Stimulated activated CD8-positive, alpha-beta memory T cell treated with anti-CD3 and anti-CD28 coated beads, Interleukin-15, amount 100 ng/mL, for 1 hour (primary cell): ENCODE measurements around the gene TBPL2.
A peak's percentile ranks its signal among the peaks of the same experiment; 100 is the strongest.
"Not testable (repeated sequence)": the region's sequence is repeated elsewhere in the genome, so short reads cannot be mapped to it uniquely, and the experiment has no call there.

Source experiments
- DNase-seq: peaks from one replicate; pipeline ENCODE4 v3.0.0-alpha.2; 2020; ENCODE audit warnings: low read depth

Gene TBPL2

DNA sequence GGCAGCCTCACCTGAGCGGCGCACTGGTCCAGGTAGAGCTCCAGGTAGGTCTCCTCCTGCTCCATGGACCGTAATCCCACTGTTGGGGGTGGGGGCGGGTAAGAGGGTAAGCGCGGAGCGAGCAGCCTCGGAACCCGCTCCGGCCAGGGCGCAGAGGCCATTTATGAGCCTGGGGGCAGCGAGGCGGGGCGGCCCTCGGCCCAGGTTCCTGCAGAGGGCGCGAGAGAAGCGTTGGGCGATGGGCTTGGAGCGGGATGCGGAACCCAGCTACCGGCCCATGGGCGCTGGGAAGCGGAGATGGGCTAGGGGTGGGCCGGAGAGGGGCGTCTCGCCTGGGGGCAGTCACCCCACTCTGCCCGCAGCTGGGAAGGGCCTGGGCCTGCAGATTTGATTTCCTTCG, at the start of gene TBPL2:
TSS of gene TBPL2 (minus strand) at position 232 of the 400 bp plus-strand sequence. CDS start at position 65, 167 bp downstream.
- DNase-seq = no peak

DNA sequence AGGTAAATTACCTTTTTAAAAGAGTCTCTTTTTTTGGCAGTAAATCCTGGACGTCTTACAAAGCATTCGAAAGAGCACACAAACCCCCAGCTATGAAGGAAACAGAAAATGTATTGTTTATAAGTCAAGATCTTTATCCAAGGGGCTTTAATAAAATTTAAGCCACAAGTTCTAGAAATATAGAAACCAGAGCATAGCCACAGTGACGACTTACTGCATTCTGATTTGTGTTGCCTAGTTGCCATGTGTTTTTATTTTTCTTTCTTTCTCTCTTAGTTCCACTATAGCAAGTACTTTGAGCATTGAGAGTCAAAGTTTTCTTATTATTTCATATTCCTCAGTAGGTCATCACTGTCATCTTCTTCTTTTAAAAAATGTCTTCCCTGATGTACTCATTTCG, 47.8 kb upstream of the TBPL2 start:
- DNase-seq = no peak

DNA sequence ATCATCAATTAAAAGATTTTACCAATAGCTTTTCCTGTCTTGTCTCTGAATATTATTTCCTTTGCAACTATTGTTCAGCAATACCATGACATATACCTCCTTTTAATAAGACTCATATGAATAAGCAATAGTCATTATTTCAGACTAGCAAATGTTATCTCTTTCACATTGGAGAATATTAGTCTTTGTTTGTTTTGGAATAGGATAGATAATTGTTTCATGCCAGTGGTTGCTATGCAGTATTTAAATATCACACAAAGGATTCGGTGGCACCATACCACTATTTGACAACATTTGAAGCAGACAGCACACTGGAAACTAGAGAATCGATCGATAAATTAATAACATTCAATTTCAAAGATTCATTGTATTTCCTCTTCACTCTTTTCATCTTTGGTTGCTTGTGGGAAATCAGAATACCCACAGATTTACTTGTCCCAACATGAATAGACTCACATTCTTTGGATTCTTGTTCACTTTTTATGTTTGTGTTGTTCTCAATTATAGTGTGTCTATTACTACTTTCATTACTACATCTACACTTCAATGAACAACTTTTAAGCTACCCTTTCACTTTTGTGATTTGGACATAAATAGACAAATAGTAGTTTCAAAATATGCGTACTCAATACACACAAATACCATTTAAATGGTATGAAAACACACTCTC, 42.7 kb upstream of the TBPL2 start:
- DNase-seq = no peak

DNA sequence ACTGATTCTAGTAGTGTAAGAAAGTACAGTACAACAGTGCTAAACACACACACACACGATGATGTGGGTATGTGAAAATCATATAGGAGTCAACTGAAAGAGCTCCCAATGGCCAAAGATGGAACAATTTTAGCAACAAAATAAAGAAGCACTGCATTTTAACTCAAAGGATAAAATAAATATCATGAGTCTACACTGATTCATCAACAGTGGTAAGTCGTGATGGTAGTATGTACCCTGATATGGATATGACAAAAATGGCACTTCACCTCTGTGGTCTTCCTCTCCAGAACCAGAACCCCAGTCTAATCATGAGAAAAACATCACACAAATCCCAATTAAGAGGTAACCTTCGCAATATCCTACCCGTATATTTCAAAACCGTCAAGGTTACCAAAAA, 41.4 kb upstream of the TBPL2 start:
- no peak for DNase-seq

DNA sequence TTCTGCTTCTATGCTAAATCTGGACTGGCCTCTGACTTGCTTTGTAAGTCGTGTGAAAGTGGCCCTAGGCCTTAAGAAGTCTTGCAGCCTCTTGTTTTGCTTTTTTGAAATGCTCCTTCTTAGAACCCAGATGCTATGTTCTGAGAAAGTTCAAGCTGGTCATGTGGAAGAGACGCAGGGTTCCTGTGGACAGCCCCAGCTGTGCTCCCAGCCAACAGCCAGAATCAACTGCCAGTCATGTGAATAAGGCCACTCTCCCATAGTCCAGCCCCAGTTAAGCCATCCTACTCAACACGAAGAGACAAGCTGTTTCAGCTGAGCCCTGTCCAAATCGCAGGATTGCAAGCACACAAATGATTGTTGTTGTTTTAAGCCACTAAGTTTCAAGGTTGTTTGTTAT, 37.3 kb upstream of the TBPL2 start:
- no peak for DNase-seq

DNA sequence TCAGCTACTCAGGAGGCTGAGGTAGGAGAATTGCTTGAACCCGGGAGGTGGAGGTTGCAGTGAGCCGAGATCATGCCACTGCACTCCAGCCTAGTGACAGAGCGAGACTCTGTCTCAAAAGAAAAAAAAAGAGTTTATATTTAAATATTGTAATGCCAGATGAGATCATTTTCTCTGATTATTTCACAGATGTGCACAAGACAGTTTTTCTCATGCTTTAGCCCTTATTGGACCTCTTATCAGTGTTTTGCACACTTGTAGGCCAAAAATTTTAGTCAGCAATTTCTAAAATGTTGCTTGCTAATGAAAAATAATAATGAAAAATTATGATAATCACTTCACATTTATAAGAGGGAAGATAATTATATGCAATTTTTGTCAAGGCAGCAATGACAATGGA, 36.0 kb upstream of the TBPL2 start:
- not testable (repeated sequence) for DNase-seq

DNA sequence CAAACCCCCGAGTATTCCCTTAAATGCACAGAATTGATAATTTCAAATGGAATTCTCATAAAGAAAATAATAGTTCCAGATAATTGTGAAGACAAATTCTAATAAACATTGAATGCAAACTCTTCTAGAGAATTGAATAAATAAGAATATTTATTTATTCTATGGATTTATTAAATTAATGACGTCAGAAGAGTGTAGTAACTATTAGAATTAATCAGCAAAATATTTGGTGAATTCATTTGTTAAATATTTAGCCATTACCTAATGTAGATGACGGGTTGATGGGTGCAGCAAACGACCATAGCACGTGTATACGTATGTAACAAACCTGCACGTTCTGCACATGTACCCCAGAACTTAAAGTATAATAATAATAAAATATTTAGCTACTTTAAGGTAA, 33.4 kb upstream of the TBPL2 start:
- DNase-seq = no peak

DNA sequence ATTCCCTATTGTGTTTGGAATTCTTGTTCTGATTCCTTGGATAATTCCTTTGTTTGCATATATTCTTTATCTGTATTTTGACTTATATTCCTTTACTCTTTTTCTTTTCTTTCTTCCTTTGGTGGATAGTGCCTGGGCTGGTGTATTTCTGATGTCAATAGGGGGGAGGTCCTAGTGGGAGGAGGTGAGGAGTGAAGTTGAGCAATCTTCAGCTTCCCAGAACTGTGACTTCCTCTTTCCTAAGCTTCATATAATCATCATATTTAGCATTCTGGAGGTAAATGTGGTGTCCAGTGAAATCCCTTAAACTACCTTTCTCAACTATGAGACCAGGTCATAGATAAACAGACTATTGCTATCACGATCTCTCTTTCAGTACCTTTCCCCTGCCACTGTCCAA, 29.6 kb upstream of the TBPL2 start:
- no peak for DNase-seq

DNA sequence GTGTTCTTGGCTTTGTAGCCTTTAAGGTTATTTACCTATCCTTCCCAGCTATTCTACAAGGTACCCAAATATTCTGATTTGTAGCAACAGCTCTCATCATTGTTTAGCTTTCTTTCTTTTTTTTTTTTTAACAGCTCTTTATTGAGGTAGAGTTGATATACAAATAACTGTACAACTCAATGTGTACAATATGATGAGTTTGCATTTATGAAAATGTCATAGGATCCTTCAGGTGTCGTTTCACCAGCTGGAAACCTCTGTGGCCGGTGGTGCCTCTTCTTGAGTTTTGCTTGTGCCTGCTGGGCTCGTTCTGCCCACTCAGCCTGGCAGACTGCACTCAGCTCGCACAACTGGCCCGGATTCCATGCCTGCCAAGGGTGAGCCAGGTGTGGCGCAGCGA, 26.9 kb upstream of the TBPL2 start:
- DNase-seq = no peak

DNA sequence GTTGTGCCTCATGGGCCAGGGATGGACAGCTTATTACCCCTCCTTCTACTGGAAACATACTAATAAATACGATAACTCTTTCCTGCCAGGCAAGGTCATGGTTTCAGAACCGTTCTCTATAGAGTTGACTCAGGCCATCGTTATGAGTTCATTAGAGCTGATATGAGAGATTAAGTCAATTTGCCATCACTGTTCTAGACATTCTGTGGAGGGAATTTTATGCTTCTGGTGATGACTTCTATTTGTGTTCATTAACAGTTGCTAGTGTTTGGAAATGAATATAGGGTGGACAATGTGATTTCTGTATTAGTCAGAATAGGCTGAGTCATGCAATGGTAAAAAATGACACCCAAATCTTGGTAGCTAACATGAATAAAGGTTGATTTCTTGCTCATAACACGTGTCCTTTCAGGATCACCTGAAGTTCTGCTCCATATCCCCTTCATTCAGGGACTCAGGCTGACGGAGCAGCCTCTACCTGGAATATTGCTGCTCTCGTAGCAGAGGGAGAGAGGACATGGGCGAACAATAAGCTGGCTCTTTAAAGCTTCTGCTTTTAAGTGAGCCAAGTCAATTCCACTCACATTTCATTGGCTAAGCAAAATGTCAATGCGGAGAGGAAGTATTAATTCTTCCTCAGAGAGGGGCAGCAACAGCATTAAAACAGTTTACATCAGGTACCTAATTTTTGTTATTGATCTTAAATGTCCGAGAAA, 18.5 kb upstream of the TBPL2 start:
- no peak for DNase-seq

DNA sequence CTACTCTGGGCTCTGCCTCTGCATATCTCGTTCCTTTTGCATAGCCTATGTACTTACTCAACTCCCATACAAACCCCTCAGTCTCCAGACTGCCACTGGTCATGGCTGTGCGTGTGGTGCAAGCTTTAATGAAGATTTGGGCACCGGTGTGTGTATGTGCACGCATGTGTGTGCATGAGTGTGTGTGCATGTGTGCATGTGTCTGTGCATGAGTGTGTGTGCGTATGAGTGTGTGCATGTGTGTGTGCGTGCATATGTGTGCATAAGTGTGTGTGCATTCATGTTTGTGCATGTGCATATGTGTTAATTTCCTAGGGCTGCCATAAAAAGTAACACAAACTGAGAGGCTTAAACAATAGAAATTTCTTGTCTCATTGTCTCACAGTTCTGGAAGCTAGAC, 17.1 kb upstream of the TBPL2 start:
- no peak for DNase-seq

DNA sequence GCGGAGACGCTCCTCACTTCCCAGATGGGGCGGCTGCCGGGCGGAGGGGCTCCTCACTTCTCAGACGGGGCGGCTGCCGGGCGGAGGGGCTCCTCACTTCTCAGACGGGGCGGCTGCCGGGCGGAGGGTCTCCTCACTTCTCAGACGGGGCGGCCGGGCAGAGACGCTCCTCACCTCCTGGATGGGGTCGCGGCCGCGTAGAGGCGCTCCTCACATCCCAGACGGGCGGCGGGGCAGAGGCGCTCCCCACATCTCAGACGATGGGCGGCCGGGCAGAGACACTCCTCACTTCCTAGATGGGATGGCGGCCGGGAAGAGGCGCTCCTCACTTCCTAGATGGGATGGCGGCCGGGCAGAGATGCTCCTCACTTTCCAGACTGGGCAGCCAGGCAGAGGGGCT, 16.0 kb upstream of the TBPL2 start:
- not testable (repeated sequence) for DNase-seq

DNA sequence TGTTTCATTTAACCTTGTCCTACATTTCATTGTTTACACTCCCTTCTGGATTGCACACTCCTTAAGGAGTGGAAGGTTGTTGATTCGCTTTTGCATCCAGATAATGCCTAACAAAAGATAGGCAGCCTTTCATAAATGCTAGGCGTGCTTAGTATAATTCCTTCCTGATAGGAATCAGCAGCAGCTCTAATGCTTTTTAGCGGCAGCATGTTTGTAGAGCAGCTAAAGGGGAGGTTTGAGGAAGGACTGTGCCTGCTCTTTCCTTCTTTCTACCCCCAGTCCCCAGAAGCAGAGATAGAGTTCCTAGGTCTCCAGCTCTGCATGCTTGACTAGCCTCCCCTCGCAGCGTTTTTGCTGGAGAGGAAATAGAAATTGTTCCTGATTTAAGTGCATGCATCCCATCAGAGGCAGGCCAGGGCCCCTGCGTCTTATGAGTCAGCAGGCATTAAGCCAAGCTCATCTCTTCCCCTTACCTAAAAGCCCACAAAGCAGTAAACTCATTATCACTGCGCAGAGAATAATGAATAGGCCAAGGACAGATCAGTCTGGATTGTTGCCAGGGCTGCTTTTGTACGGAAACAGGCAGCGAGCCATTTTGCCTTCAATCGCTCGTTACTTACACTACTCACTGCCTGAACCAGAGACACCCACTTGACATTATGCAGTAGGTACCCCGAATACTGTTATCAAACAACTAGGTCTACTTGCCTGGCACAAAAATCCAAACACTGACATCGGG, 14.0 kb upstream of the TBPL2 start:
- DNase-seq = no peak

DNA sequence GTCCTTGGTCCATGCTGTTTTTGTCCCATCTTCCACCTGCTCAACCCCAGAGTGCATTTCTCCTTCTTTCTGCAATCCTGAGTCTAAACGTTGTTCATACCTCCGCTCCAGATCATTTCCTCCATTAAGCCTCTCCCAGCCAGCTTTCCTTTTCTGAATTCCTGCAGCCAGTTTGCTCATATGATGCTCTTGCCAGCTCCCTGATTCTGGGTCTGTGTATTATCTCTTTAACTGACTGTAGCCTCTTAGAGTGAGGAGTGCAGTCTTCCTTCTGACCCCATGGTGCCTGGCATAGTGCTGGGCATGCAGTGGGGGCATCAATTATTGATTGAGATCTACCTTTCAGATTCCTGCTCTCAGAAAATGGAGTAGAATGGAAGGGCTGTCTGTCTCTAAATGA, 11.5 kb upstream of the TBPL2 start:
- no peak for DNase-seq

DNA sequence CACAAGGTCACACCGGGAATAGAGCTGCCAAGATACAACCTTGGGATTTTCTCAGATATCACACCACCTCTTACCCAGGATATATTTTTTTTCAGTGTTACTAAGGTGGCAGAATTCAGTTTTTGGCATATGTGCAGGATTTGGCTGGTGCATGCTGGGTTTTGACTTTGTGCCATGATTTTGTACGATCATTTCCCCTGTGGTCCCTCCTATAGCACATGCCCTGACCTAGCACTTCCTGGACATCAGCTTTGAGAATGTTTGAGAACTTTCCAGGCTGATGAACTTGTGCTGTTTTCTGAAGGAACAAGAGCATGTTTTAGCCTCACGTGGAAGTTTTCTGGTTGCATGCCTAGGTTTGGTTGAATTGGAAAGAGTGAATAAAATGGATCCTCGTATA, 11.0 kb upstream of the TBPL2 start:
- DNase-seq = no peak

DNA sequence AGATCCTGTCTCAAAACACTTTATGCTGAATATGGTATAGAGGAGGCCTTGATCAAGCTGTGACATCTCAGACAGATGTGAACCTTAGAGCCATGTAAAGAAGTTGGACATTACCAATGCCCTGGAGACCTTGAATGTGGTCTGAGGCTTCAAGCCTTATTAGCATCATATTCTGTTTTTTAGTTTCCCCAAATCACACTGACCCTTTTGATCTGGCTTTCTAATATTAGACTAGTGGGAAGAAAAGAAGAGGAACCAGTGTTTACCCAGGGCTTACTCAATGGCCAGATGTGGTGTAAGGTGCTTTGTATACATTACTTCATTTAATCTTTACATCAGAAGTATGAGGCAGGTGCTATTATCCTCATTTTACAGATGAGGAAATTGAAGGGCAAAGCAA, 10.6 kb upstream of the TBPL2 start:
- no peak for DNase-seq

DNA sequence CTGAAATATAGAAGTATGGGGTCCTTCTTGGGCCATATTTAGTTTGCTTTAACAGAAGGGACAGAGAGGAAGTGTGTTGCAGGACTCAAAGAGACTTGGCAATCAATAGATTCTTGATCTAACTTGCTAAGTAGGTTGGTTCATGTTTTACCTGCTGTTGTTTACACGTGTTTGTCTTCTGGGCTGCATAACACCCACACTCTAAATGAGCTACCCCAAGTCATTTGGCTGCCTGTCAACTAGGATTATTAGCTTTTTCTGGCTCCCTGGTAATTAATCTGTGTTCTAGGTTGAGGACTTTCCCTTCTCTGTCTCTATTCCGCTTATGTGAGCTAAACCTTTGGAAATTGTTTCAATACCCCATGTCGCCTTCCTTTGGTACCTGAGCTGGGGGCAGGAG, 10.1 kb upstream of the TBPL2 start:
- no peak for DNase-seq

DNA sequence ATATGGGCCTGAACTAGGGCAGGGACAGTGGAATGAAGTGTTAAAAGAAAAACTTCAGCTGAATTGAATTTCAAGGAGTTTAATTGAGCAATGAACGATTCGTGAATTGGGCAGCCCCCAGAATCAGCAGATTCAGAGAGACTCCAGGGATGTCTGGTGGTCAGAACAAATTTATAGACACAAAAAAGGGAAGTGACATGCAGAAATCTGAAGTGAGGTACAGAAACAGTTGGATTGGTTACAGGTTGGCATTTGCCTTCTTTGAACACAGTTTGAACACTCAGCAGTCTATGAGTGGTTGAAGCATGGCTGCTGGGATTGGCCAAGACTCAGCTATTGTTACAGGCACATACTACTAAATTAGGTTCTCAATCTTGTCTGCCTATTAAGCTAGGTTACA, 9.7 kb upstream of the TBPL2 start:
- DNase-seq = no peak

DNA sequence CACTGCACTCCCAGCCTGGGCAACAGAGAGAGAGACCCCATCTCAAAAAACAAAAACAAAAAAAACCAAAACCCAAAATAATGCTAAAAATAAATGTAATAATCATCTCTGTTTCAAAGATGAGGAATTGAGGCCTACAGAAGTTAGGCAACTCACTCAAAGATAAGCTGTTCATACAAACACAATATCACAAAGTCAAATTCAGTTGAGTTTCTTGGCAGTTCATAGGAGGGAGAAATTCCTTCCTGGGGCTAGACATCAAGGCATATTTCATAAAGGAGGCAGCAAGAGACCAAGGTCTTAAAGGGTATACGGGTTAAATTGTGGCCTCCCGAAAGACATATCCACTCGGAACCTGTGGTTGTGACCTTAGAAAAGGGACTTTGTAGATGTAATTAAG, 8.7 kb upstream of the TBPL2 start:
- no peak for DNase-seq

DNA sequence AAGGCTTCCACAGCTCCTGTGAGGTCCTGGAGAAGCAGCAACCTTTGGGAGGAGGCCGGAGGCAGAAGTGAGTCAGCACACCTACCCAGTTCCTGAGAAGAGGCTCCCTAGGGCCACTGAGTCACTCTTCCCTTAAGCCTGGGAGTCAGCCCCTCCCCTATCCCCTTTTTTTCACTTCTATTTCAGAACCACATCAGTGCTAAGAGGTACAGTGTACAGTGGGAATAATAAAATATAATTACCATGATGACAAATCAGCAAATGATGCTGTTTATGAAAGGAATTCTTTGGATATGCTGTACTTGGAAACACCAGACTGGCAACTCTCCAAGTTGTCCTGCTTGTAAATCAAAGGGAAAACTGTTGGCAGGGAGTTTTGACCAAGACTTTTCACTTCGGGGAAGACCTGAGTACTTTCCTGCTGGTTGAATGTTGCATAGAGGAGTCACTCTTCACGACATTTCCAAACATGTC, 7.8 kb upstream of the TBPL2 start:
- DNase-seq = no peak

DNA sequence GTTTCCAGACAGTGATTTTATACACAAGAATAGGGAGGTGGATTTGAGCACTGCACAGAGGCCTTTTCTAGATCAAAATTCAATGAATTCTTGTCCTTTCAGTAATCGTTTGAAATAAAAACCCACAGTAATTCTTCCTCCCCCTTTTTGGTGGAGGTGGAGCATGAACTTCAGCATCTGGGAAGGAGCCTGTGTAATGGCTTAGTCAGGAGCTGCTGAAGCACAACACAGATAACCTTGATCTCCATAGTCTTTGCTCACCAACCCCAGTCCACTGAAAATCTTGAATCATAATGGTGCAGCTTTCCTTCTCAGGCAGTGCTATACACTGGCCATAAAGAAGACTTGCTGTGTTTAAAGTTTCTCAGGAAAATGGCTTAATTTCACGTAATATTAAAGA, 6.4 kb upstream of the TBPL2 start:
- DNase-seq = no peak

DNA sequence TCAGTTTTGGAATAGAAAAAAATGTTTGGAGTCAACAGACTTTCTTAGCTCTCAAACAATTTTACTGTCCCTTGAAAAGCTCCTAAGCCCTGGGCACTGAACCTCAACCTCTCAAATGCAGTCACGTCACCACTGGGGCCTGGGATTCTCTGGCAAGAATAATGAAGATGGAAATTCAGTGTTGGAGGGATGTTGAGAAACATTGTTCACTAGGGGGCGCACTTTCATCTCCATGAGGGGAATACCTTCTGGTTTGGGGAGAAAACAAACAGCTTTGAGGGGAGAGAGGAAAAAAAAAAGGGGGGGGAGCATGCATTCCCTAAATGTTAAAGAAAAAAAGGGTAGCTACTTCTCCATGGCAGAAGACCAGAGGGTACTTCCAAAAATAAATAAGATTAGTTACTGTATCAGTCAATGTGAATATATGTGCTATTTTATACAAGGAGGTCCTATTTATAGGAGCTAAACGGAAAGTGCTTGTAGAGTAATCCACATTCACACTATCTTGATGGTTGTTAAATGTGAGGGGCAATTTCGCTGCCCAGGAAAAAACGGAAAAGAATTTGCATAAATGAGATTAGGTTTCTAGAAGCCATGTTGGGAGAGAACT, 5.8 kb upstream of the TBPL2 start:
- peak; percentile 22 for DNase-seq

DNA sequence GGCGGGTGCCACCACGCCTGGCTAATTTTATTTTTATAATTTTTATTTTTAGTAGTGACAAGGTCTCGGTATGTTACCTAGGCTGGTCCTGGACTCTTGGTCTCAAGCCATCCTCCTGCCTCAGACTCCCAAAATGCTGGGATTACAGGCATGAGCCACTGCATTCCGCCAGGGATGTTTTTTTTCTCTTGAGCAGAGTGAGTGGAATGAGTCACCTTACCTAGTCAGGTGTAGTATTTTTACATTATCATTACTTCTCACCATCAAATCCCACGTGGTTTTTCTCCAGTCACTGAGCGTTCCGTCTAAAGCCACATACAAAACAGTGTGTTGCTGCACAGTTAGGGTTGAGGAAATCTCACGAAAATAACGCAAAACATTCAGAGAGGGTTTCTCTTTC, 870 bp upstream of the TBPL2 start:
- no peak for DNase-seq
